ENCODE measurements around the gene ADAP1. TPM values are rescaled to one million over a fixed set of nuclear protein-coding genes. Genes with fewer than 3 reads are reported as not detected.

ADAP1 gene
- total RNA-seq, 1 experiment from 2014 or later, result 3.1 TPM

DNA sequence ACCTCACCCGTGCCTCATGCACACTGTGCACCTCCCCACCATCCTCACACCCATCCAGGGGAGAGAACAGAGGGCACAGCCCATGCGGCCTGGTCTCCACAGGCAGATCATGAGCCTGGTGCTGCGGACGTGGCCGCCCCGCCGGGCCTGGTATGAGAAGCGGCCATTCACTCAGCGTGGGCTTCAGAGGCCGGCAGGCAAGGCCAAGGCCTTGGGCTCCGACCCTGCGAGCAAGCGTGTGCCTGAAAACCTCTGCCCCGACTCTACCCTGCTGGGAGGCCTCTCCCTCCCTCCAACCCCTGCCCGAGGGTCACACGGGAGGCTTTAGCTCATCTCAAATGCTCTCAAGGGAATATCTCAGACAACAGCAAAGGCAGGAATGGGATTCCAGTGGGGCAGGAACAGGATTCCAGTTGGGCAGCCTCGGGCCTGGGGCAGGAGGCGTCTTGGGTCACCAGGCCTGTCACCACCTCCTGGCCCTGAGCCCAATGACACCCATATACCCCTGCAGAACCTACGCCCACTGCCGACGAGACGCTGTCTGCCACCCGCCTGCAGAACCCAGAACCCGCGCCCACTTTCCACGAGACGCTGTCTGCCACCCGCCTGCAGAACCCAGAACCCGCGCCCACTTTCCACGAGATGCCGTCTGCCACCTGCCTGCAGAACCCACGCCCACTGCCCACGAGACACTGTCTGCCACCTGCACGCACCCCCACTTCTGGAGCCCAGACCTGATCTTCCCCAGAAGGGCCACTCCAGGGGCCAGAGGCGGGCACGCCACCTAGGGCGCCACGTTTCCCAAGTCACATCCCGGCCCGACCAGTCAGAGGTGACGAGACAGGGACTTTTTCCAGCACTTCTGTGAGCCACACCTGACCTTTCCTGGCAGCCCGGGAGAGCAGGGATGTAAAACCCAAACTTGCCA lies 38.9 kb downstream of the ADAP1 start:
- CTCF ChIA-PET, result no interaction called here
- POLR2A ChIA-PET, result no interaction called here
- Histone ChIP-seq H3K4me1 (ENCODE audit: control insufficient read depth, insufficient read depth, low read length) (peaks cover 18% of the 10 kb centered on the region), H3K9me3 (ENCODE audit: control insufficient read depth, insufficient read depth, low read depth, low read length) (no peaks in the 10 kb centered on the region), H3K36me3 (ENCODE audit: control insufficient read depth, insufficient read depth, low read length) (no peaks in the 10 kb centered on the region), H3K27ac (ENCODE audit: low read length) (no peak overlapping the region), H3K4me3 (ENCODE audit: low read depth in 2 of 2, low read length in 2 of 2) (no peak overlapping the region), H3K27me3 (ENCODE audit: control insufficient read depth, insufficient read depth, low read length) (no peaks in the 10 kb centered on the region)
- no TSS peak for BruUV-seq (replicated peaks)
- intact Hi-C loops (cut with micrococcal nuclease; ENCODE audit: unreplicated experiment), result loop anchor here (2.0 kb wide), 1 partner anchor 39 kb away; the partner anchor contains the start of gene ADAP1
- peak; percentile 4; the same call in 1 of the 2 replicates for ATAC-seq
- in situ Hi-C loops (cut with HindIII; ENCODE audit: low pct_unique_long_range_greater_than_20kb, low sequenced_read_pairs), result no loop called here
- no peak for TF ChIP-seq SIN3A (IDR thresholded peaks at IDR 0.05; ENCODE audit: borderline replicate concordance, insufficient read depth, low read depth, low read length)
- TF ChIP-seq POLR2AphosphoS5 (IDR thresholded peaks at IDR 0.05; ENCODE audit: low read depth, low read length), result no peak
- TF ChIP-seq, protein P1, sequence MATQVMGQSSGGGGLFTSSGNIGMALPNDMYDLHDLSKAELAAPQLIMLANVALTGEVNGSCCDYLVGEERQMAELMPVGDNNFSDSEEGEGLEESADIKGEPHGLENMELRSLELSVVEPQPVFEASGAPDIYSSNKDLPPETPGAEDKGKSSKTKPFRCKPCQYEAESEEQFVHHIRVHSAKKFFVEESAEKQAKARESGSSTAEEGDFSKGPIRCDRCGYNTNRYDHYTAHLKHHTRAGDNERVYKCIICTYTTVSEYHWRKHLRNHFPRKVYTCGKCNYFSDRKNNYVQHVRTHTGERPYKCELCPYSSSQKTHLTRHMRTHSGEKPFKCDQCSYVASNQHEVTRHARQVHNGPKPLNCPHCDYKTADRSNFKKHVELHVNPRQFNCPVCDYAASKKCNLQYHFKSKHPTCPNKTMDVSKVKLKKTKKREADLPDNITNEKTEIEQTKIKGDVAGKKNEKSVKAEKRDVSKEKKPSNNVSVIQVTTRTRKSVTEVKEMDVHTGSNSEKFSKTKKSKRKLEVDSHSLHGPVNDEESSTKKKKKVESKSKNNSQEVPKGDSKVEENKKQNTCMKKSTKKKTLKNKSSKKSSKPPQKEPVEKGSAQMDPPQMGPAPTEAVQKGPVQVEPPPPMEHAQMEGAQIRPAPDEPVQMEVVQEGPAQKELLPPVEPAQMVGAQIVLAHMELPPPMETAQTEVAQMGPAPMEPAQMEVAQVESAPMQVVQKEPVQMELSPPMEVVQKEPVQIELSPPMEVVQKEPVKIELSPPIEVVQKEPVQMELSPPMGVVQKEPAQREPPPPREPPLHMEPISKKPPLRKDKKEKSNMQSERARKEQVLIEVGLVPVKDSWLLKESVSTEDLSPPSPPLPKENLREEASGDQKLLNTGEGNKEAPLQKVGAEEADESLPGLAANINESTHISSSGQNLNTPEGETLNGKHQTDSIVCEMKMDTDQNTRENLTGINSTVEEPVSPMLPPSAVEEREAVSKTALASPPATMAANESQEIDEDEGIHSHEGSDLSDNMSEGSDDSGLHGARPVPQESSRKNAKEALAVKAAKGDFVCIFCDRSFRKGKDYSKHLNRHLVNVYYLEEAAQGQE (IDR thresholded peaks at IDR 0.05; ENCODE audit: insufficient read depth in 1 of 2, low read depth in 2 of 2, low read length in 1 of 2), result no peak
- no peak for TF ChIP-seq TCF7L2 (IDR thresholded peaks at IDR 0.05; ENCODE audit: low read depth, low read length)
- TF ChIP-seq, protein P2, sequence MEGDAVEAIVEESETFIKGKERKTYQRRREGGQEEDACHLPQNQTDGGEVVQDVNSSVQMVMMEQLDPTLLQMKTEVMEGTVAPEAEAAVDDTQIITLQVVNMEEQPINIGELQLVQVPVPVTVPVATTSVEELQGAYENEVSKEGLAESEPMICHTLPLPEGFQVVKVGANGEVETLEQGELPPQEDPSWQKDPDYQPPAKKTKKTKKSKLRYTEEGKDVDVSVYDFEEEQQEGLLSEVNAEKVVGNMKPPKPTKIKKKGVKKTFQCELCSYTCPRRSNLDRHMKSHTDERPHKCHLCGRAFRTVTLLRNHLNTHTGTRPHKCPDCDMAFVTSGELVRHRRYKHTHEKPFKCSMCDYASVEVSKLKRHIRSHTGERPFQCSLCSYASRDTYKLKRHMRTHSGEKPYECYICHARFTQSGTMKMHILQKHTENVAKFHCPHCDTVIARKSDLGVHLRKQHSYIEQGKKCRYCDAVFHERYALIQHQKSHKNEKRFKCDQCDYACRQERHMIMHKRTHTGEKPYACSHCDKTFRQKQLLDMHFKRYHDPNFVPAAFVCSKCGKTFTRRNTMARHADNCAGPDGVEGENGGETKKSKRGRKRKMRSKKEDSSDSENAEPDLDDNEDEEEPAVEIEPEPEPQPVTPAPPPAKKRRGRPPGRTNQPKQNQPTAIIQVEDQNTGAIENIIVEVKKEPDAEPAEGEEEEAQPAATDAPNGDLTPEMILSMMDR (IDR thresholded peaks at IDR 0.05), result no peak
- DNase-seq (ENCODE audit: low read depth, low spot score), result no peak

DNA sequence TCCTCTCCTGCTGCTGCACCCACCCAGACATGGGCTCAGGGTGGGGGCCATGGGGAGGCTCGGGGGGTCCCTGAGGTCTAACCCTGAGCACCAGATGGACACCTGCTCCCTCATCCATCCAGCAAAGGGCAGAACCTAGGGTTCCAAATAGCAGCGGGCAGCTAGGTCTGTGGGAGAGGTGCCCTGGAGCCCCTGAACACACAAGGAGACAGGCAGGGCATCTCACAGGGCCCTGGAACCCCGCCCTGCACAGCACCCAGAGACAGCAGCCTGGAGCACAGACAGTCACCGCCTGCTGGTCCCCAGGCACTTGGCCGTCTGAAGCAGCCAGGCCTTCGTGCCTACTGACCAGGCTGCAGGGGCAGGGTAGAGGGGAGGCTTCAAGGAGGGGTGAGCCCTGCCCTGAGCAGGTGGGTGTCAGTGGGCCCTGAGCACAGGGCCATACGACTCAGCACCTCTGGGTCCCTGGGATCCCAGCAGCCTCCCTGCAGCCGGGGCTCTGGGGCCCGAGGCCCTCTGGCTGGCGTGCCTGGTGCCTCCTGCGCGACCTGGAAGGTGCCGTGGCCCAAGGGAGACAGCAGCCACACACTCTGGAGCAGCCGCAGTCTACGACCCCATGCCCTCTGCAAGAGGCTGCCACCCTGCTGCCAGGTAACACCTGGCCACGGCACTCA lies 39.8 kb downstream of the ADAP1 start:
- POLR2A ChIA-PET, result interaction anchor here (0.5 kb wide), 1 partner anchor 209 kb away, joined by 3 read pairs; no protein-coding TSS in a partner anchor
- no peak for DNase-seq (ENCODE audit: low read depth, low spot score)
- H3K27ac ChIP-seq (ENCODE audit: low read length), result no peak overlapping the region
- no peaks in the 10 kb centered on the region for H3K36me3 ChIP-seq (ENCODE audit: control insufficient read depth, insufficient read depth, low read length)
- no peaks in the 10 kb centered on the region for H3K27me3 ChIP-seq (ENCODE audit: control insufficient read depth, insufficient read depth, low read length)
- CTCF ChIA-PET, result no interaction called here
- TF ChIP-seq TCF7L2 (IDR thresholded peaks at IDR 0.05; ENCODE audit: low read depth, low read length) (no peak), POLR2AphosphoS5 (IDR thresholded peaks at IDR 0.05; ENCODE audit: low read depth, low read length) (no peak), SIN3A (IDR thresholded peaks at IDR 0.05; ENCODE audit: borderline replicate concordance, insufficient read depth, low read depth, low read length) (no peak)
- TF ChIP-seq, protein P2 (IDR thresholded peaks at IDR 0.05), result no peak
- TF ChIP-seq, protein P1 (IDR thresholded peaks at IDR 0.05; ENCODE audit: insufficient read depth in 1 of 2, low read depth in 2 of 2, low read length in 1 of 2), result no peak
- in situ Hi-C loops (cut with HindIII; ENCODE audit: low pct_unique_long_range_greater_than_20kb, low sequenced_read_pairs) (no loop called here), intact Hi-C loops (cut with micrococcal nuclease; ENCODE audit: unreplicated experiment) (loop anchor here (2.0 kb wide), 1 partner anchor 40 kb away; the partner anchor contains the start of gene ADAP1)
- no peak overlapping the region for H3K4me3 ChIP-seq (ENCODE audit: low read depth in 2 of 2, low read length in 2 of 2)
- ATAC-seq, result peak; percentile 39; the same call in 1 of the 2 replicates
- BruUV-seq (replicated peaks), result no TSS peak
- peaks cover 18% of the 10 kb centered on the region for H3K4me1 ChIP-seq (ENCODE audit: control insufficient read depth, insufficient read depth, low read length)
- no peaks in the 10 kb centered on the region for H3K9me3 ChIP-seq (ENCODE audit: control insufficient read depth, insufficient read depth, low read depth, low read length)
